DOHH2 (cell line): ENCODE measurements around the gene ARHGDIA.

Source experiments
- CTCF ChIP-seq: fragments of 200-600 bp; sonication (generic); IDR thresholded peaks from one replicate; pipeline ENCODE4 v1.5.1; 2014; ENCODE audit warnings: antibody characterized with exemption, mild to moderate bottlenecking, low read depth, low read length; ENCODE audit not compliant: poor library complexity, severe bottlenecking
- EZH2phosphoT487 ChIP-seq: fragments of 200-600 bp; sonication (generic); IDR thresholded peaks from 2 replicates; pipeline ENCODE4 v1.6.1; 2017; ENCODE audit warnings: borderline replicate concordance, mild to moderate bottlenecking, antibody characterized with exemption, low read length, moderate library complexity, mixed read lengths

DNA sequence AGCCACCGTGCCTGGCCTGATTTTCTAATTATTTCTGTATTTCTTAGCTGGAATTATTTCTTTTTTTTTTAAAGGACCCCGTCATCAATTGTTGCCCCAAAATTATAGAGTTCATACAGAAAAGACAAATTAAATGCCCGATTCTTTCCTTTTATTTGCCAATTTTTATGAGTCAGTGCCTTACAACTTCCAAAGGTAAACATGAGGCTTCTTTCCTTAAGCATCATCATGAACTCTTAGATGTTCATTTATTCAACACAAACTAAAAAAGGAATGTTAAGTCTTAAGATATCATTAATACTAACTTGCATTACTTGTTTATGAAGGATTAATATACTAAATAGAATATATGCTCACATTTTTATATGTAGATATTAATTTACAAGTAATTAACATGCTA is 7.2 kb upstream of the ARHGDIA start:
- no peak for TF ChIP-seq CTCF
- no peak for TF ChIP-seq EZH2phosphoT487
